HL-60 (cell line): ENCODE measurements around the gene OPN3.
"Not testable (repeated sequence)": the region's sequence is repeated elsewhere in the genome, so short reads cannot be mapped to it uniquely, and the experiment has no call there.

Experiments used
- DNase-seq, 2 experiments: peaks; one replicate each; pipeline ENCODE4 v3.0.0-alpha.2; 2010 to 2020; ENCODE audit warnings: low read depth in 1 of 2, low spot score in 1 of 2
- H3K27ac ChIP-seq: fragments of 250-450 bp; sonication (Bioruptor Pico); replicated peaks from 2 replicates; pipeline ENCODE4 v1.5.1; 2020; ENCODE audit warnings: mild to moderate bottlenecking, moderate library complexity
- H3K27me3 ChIP-seq: fragments of 250-450 bp; sonication (Bioruptor Pico); 2 replicates; pipeline ENCODE4 v1.5.1; 2021; ENCODE audit warnings: mild to moderate bottlenecking, moderate library complexity; ENCODE audit not compliant: insufficient read depth, poor library complexity, severe bottlenecking
- H3K4me3 ChIP-seq: replicated peaks from 2 replicates; pipeline ENCODE4 v1.5.1; 2011; ENCODE audit warnings: mild to moderate bottlenecking, control low read depth, low read length; ENCODE audit not compliant: insufficient read depth
- CTCF ChIP-seq: IDR thresholded peaks from one replicate; pipeline ENCODE4 v1.5.1; 2011; ENCODE audit warnings: low read length, control low read depth, inconsistent platforms; ENCODE audit not compliant: insufficient read depth
- GABPA ChIP-seq: IDR thresholded peaks from 2 replicates; pipeline ENCODE4 v1.6.1; 2012; ENCODE audit warnings: low read depth
- POLR2AphosphoS5 ChIP-seq: IDR thresholded peaks from 2 replicates; pipeline ENCODE4 v1.6.1; 2012; ENCODE audit warnings: low read depth
- REST ChIP-seq: IDR thresholded peaks from 2 replicates; pipeline ENCODE4 v1.6.1; 2012; ENCODE audit warnings: low read depth; ENCODE audit not compliant: insufficient replicate concordance
- SPI1 ChIP-seq: IDR thresholded peaks from 2 replicates; pipeline ENCODE4 v1.6.1; 2012; ENCODE audit warnings: low read depth, mild to moderate bottlenecking, borderline replicate concordance

OPN3 gene

GRCh38 chr1:241682921-241683320 lies 42.8 kb upstream of the OPN3 start:
- Histone ChIP-seq H3K4me3 (no peak overlapping the region), H3K27ac (no peak overlapping the region), H3K27me3 (peaks cover 6% of the 10 kb centered on the region)
- TF ChIP-seq SPI1 (no peak), CTCF (no peak), POLR2AphosphoS5 (no peak), GABPA (no peak), REST (no peak)
- no peak for DNase-seq

GRCh38 chr1:241681861-241682448 lies 41.8 kb upstream of the OPN3 start:
- not testable (repeated sequence) for H3K27ac ChIP-seq, H3K4me3 ChIP-seq, H3K27me3 ChIP-seq, DNase-seq

GRCh38 chr1:241679961-241680360 lies 39.8 kb upstream of the OPN3 start:
- peaks cover 4% of the 10 kb centered on the region for H3K27me3 ChIP-seq
- TF ChIP-seq GABPA = no peak
- TF ChIP-seq POLR2AphosphoS5 = no peak
- no peak for TF ChIP-seq SPI1
- TF ChIP-seq REST = no peak
- TF ChIP-seq CTCF = no peak
- DNase-seq = no peak
- no peak overlapping the region for H3K27ac ChIP-seq
- H3K4me3 ChIP-seq = no peak overlapping the region

- DNase-seq = no peak
- Histone ChIP-seq H3K27me3 (peaks cover 4% of the 10 kb centered on the region), H3K27ac (no peak overlapping the region), H3K4me3 (no peak overlapping the region)
- no peak for TF ChIP-seq REST
- TF ChIP-seq CTCF = no peak
- no peak for TF ChIP-seq GABPA
- TF ChIP-seq SPI1 = no peak
- no peak for TF ChIP-seq POLR2AphosphoS5
These were observed 39.2 kb upstream of the OPN3 start for GRCh38 chr1:241679404-241679803.
